Fibroblast of villous mesenchyme (primary cell): ENCODE results near the gene FOXP3. TPM values are rescaled to one million over a fixed set of nuclear protein-coding genes. Genes with fewer than 3 reads are reported as not detected.

Source experiments
- DNase-seq: peaks from one replicate; pipeline ENCODE4 v3.0.0-alpha.2; 2010; ENCODE audit warnings: low read depth
- H3K4me3 ChIP-seq: 2 replicates; pipeline ENCODE4 v1.5.1; 2011; ENCODE audit warnings: low read depth, mild to moderate bottlenecking, low read length
- CTCF ChIP-seq: IDR thresholded peaks from 2 replicates; pipeline ENCODE4 v1.5.1; 2012; ENCODE audit warnings: low read depth, mild to moderate bottlenecking, low read length; ENCODE audit not compliant: insufficient read depth
- total RNA-seq: library from RNA; depleted of rRNA; stranded (reverse); fragments of >200 nt; gene quantifications from 2 replicates; pipeline ENCODE4 v1.2.3, GENCODE V29; 2012

Gene FOXP3
- total RNA-seq, 1 donor = under 0.01 TPM

DNA sequence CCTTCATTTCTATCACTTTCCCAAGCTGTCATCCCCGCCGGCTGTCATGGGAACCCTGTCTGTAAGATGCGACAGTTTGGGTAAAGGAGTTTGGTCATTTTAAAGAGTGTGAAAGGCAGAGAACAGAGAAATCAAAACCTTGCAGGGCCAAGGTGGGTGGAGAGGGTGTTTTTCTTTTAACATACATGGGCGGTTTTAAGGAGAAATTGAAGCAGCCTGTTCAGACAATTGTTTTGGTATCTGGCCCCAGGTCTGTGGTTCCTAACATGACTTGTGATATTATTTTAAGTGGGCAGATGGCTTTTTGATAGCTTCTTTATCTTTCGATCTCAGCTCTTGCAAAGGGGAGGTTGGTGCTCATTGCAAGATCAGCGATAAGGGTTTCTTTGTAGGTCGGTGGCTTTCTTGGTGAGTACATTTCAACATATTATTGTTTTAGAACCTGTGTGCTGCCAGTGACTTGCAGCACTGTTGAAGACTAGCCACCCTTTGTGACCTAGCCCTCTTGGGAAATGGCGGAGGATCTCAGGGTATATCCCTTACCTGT, 8.7 kb upstream of the FOXP3 start:
- H3K4me3 ChIP-seq = no peak overlapping the region
- no peak for DNase-seq
- TF ChIP-seq CTCF = no peak

- H3K4me3 ChIP-seq = no peak overlapping the region
- TF ChIP-seq CTCF = no peak
- no peak for DNase-seq
Observed at GRCh38 chrX:49272421-49272820, 7.9 kb upstream of the FOXP3 start.

DNA sequence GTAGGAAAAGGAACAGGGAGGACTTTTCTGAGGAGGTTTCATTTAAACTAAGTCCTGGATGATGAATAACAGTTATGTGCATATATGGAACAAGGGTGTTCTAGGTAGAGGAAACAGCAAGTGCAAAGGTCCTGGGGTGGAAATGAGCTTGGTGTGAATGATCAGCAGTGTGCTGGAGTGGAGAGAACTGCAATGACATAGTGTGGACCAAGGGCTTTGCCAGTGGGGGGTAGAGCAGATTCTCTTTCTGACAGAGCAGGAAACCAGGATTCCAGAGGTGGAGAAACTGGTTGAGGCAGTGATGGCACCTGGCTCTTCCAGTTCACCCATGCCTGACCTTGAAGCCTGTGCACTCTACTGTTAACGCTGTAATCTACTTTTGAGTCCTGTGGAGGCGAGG, 6.8 kb upstream of the FOXP3 start:
- no peak overlapping the region for H3K4me3 ChIP-seq
- no peak for DNase-seq
- TF ChIP-seq CTCF = no peak

GRCh38 chrX:49270249-49270921, 5.9 kb upstream of the FOXP3 start:
- H3K4me3 ChIP-seq = peak overlapping the region; percentile 65
- TF ChIP-seq CTCF = no peak
- DNase-seq = no peak

- no peak for DNase-seq
- TF ChIP-seq CTCF = no peak
Observed at GRCh38 chrX:49269767-49270248, 5.3 kb upstream of the FOXP3 start, which contains the start of gene PPP1R3F. Gene PPP1R3F, plus strand, starts transcription at chrX:49269793. Its CDS starts 77 bp downstream, at chrX:49269870.

GRCh38 chrX:49269010-49269766, 4.7 kb upstream of the FOXP3 start:
- no peak for TF ChIP-seq CTCF
- peak overlapping the region; percentile 70 for H3K4me3 ChIP-seq
- DNase-seq = peak; percentile 98

More at GRCh38 chrX:49269767-49270248, 5.3 kb upstream of the FOXP3 start, which contains the start of gene PPP1R3F:
- H3K4me3 ChIP-seq = peak within 1 kb of the TSS; percentile 70
